Measurements from ENCODE around the gene GTF2I. TPM values are rescaled to one million over a fixed set of nuclear protein-coding genes. Genes with fewer than 3 reads are reported as not detected.

GTF2I gene
- total RNA-seq (10 to 100 TPM; 67.7 to 97.9 TPM), polyA plus RNA-seq (10 to 100 TPM; 27.4 to 64.0 TPM)

GRCh38 chr7:74657692-74658177 lies at the start of gene GTF2I:
TSS of gene GTF2I (plus strand) at chr7:74657718. CDS start at chr7:74689129, 31,411 bp downstream.
- peak within 1 kb of the TSS; percentile 99 for H3K27ac ChIP-seq (ENCODE audit: low read depth in 1 of 2, low read length in 2 of 2)
- no peak for DNase-seq (ENCODE audit: low spot score)
- peak within 1 kb of the TSS; percentile 78 to 100 (median 91) for H3K4me3 ChIP-seq (ENCODE audit: low read depth in 1 of 3, low read length in 3 of 3)
- H3K27me3 ChIP-seq (ENCODE audit: control insufficient read depth in 4 of 4, insufficient read depth in 4 of 4, low read length in 3 of 4), result no peaks in the 10 kb centered on the region
- peak within 1 kb of the TSS; percentile 87 to 90 for H3K9ac ChIP-seq (ENCODE audit: low read depth in 1 of 2, low read length in 2 of 2)
- under 1% methylated on average over 56 of the region's 56 CpGs for WGBS
- H3K9me3 ChIP-seq (ENCODE audit: control insufficient read depth in 4 of 4, low read length in 3 of 4), result no peaks in the 10 kb centered on the region
- TF ChIP-seq, protein P1, sequence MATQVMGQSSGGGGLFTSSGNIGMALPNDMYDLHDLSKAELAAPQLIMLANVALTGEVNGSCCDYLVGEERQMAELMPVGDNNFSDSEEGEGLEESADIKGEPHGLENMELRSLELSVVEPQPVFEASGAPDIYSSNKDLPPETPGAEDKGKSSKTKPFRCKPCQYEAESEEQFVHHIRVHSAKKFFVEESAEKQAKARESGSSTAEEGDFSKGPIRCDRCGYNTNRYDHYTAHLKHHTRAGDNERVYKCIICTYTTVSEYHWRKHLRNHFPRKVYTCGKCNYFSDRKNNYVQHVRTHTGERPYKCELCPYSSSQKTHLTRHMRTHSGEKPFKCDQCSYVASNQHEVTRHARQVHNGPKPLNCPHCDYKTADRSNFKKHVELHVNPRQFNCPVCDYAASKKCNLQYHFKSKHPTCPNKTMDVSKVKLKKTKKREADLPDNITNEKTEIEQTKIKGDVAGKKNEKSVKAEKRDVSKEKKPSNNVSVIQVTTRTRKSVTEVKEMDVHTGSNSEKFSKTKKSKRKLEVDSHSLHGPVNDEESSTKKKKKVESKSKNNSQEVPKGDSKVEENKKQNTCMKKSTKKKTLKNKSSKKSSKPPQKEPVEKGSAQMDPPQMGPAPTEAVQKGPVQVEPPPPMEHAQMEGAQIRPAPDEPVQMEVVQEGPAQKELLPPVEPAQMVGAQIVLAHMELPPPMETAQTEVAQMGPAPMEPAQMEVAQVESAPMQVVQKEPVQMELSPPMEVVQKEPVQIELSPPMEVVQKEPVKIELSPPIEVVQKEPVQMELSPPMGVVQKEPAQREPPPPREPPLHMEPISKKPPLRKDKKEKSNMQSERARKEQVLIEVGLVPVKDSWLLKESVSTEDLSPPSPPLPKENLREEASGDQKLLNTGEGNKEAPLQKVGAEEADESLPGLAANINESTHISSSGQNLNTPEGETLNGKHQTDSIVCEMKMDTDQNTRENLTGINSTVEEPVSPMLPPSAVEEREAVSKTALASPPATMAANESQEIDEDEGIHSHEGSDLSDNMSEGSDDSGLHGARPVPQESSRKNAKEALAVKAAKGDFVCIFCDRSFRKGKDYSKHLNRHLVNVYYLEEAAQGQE (IDR thresholded peaks at IDR 0.05), result no peak
- no peak for TF ChIP-seq RXRA (IDR thresholded peaks at IDR 0.05)
- H3K36me3 ChIP-seq (ENCODE audit: control insufficient read depth in 4 of 4, insufficient read depth in 3 of 4, low read depth in 1 of 4, low read length in 3 of 4), result no peaks in the 10 kb centered on the region
- peaks cover 27 to 66% (median 45%) of the 10 kb centered on the region in 4 donors for H3K4me1 ChIP-seq (ENCODE audit: control insufficient read depth in 4 of 4, insufficient read depth in 4 of 4, low read length in 3 of 4)

GRCh38 chr7:74612015-74612829 lies 45.3 kb upstream of the GTF2I start:
- no peak overlapping the region for H3K9ac ChIP-seq (ENCODE audit: low read depth in 1 of 2, low read length in 2 of 2)
- no peak overlapping the region for H3K4me3 ChIP-seq (ENCODE audit: low read depth in 1 of 3, low read length in 3 of 3)
- H3K27me3 ChIP-seq (ENCODE audit: control insufficient read depth in 4 of 4, insufficient read depth in 4 of 4, low read length in 3 of 4), result no peaks in the 10 kb centered on the region
- no peak overlapping the region for H3K27ac ChIP-seq (ENCODE audit: low read depth in 1 of 2, low read length in 2 of 2)
- DNase-seq (ENCODE audit: low spot score), result no peak
- no peaks in the 10 kb centered on the region for H3K9me3 ChIP-seq (ENCODE audit: control insufficient read depth in 4 of 4, low read length in 3 of 4)
- TF ChIP-seq HNF4A (conservative IDR thresholded peaks at IDR 0.05) (no peak), RAD21 (IDR thresholded peaks at IDR 0.05) (no peak), GABPA (IDR thresholded peaks at IDR 0.05 in 1 of 2, conservative IDR thresholded peaks at IDR 0.05 in 1 of 2) (no peak), RXRA (IDR thresholded peaks at IDR 0.05) (no peak), CTCF (IDR thresholded peaks at IDR 0.05; ENCODE audit: low read depth, low read length, missing input control) (no peak), YY1 (IDR thresholded peaks at IDR 0.05) (no peak)
- TF ChIP-seq, protein P2, sequence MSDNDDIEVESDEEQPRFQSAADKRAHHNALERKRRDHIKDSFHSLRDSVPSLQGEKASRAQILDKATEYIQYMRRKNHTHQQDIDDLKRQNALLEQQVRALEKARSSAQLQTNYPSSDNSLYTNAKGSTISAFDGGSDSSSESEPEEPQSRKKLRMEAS (IDR thresholded peaks at IDR 0.05), result no peak
- peaks cover 0 to 6% (median 2%) of the 10 kb centered on the region in 4 donors for H3K4me1 ChIP-seq (ENCODE audit: control insufficient read depth in 4 of 4, insufficient read depth in 4 of 4, low read length in 3 of 4)
- no peaks in the 10 kb centered on the region for H3K36me3 ChIP-seq (ENCODE audit: control insufficient read depth in 4 of 4, insufficient read depth in 3 of 4, low read depth in 1 of 4, low read length in 3 of 4)
- WGBS, result 79% methylated on average over 11 of the region's 11 CpGs
